SK-N-SH (cell line): ENCODE results near the gene DPF3. TPM values are rescaled to one million over a fixed set of nuclear protein-coding genes. Genes with fewer than 3 reads are reported as not detected.

ENCODE experiments used
- CTCF ChIA-PET: fragments of 300-600, 350-600 bp; formaldehyde crosslinking; extraction: SDS; loops from one replicate; lab custom pipeline; 2021; lab: Yijun Ruan, JAX
- POLR2A ChIA-PET: fragments of 350-600 bp; sonication (Branson Sonifier 250); formaldehyde crosslinking; extraction: SDS; loops from one replicate; lab custom pipeline; 2020; ENCODE audit warnings: antibody characterized with exemption, inconsistent platforms; lab: Yijun Ruan, JAX
- DNase-seq: peaks from one replicate; pipeline ENCODE4 v3.0.0; 2012
- H2AFZ ChIP-seq: fragments of 200-600 bp; sonication (generic); 2 replicates; pipeline ENCODE4 v1.8.1; 2016; ENCODE audit warnings: antibody characterized with exemption, mild to moderate bottlenecking, low read depth
- H3F3A ChIP-seq: fragments of 200-600 bp; sonication (generic); replicated peaks from 2 replicates; pipeline ENCODE3; 2016; ENCODE audit warnings: antibody characterized with exemption, mild to moderate bottlenecking; ENCODE audit not compliant: insufficient read depth
- H3K27ac ChIP-seq, 2 experiments: fragments of 200-500 bp in 1 of 2; fragments of 200-600 bp in 1 of 2; sonication (Bioruptor generic) in 1 of 2; sonication (generic), shearing (Covaris generic) in 1 of 2; 2 replicates each; pipeline versions ENCODE4 v1.5.1 to v1.6.1; 2014 to 2016; ENCODE audit warnings: low read depth in 2 of 2, inconsistent platforms in 1 of 2, low read length in 1 of 2, mild to moderate bottlenecking in 1 of 2, mixed read lengths in 1 of 2
- H3K27me3 ChIP-seq: fragments of 200-600 bp; sonication (generic), shearing (Covaris generic); 2 replicates; pipeline ENCODE4 v1.6.1; 2016; ENCODE audit warnings: mixed run types; ENCODE audit not compliant: insufficient read depth
- H3K36me3 ChIP-seq, 2 experiments: fragments of 200-500 bp in 1 of 2; fragments of 200-600 bp in 1 of 2; sonication (Bioruptor generic) in 1 of 2; sonication (generic) in 1 of 2; replicated peaks in 1 of 2; 2 replicates each; pipeline versions ENCODE3 to v1.5.1; 2014 to 2016; ENCODE audit warnings: low read length in 1 of 2, mild to moderate bottlenecking in 1 of 2; ENCODE audit not compliant: insufficient read depth in 2 of 2, control insufficient read depth in 1 of 2
- H3K4me1 ChIP-seq, 2 experiments: fragments of 200-500 bp in 1 of 2; fragments of 200-600 bp in 1 of 2; sonication (Bioruptor generic) in 1 of 2; sonication (generic), shearing (Covaris generic) in 1 of 2; 2 replicates each; pipeline versions ENCODE4 v1.5.1 to v1.6.1; 2014 to 2016; ENCODE audit warnings: low read depth in 1 of 2, low read length in 1 of 2, mixed run types in 1 of 2; ENCODE audit not compliant: insufficient read depth in 2 of 2, control insufficient read depth in 1 of 2
- H3K4me2 ChIP-seq: fragments of 200-600 bp; sonication (generic), shearing (Covaris generic); 2 replicates; pipeline ENCODE4 v1.6.1; 2017; ENCODE audit warnings: mixed run types
- H3K4me3 ChIP-seq, 2 experiments: fragments of 200-500 bp in 1 of 2; fragments of 200-600 bp in 1 of 2; sonication (Bioruptor generic) in 1 of 2; sonication (generic), shearing (Covaris generic) in 1 of 2; 2 replicates each; pipeline versions ENCODE4 v1.5.1 to v1.8.1; 2014 to 2016; ENCODE audit warnings: low read depth in 2 of 2, inconsistent platforms in 1 of 2, low read length in 1 of 2, mild to moderate bottlenecking in 1 of 2, mixed read lengths in 1 of 2, moderate library complexity in 1 of 2
- H3K79me2 ChIP-seq: fragments of 200-600 bp; sonication (generic); 2 replicates; pipeline ENCODE4 v1.8.1; 2017; ENCODE audit warnings: mild to moderate bottlenecking; ENCODE audit not compliant: insufficient read depth
- H3K9ac ChIP-seq: fragments of 200-600 bp; sonication (generic); 2 replicates; pipeline ENCODE4 v1.6.1; 2017; ENCODE audit warnings: mixed run types
- H3K9me2 ChIP-seq: fragments of 200-600 bp; sonication (generic); 2 replicates; pipeline ENCODE4 v1.6.1; 2017; ENCODE audit warnings: mixed run types
- H3K9me3 ChIP-seq: fragments of 200-600 bp; sonication (generic); 2 replicates; pipeline ENCODE4 v1.6.1; 2017; ENCODE audit warnings: mixed run types, mild to moderate bottlenecking, moderate library complexity
- H4K20me1 ChIP-seq: fragments of 200-600 bp; sonication (generic); 2 replicates; pipeline ENCODE4 v1.6.1; 2017; ENCODE audit warnings: mild to moderate bottlenecking, mixed run types; ENCODE audit not compliant: insufficient read depth
- EP300 ChIP-seq, 2 experiments: IDR thresholded peaks; 2 replicates each; pipeline versions ENCODE4 v1.4.0 to v1.6.1; 2012; ENCODE audit warnings: borderline replicate concordance in 1 of 2, low read depth in 1 of 2, low read length in 1 of 2
- EZH2phosphoT487 ChIP-seq: fragments of 200-600 bp; sonication (generic); IDR thresholded peaks from 2 replicates; pipeline ENCODE4 v1.6.1; 2017; ENCODE audit warnings: low read depth, mixed run types, mild to moderate bottlenecking, antibody characterized with exemption, moderate library complexity, borderline replicate concordance
- FOSL2 ChIP-seq: IDR thresholded peaks from 2 replicates; pipeline ENCODE4 v1.4.0; 2012; ENCODE audit warnings: low read depth, mild to moderate bottlenecking, moderate library complexity, borderline replicate concordance
- MEF2A ChIP-seq: IDR thresholded peaks from 2 replicates; pipeline ENCODE4 v1.4.0; 2012; ENCODE audit warnings: low read depth, borderline replicate concordance
- POLR2AphosphoS5 ChIP-seq: IDR thresholded peaks from 2 replicates; pipeline ENCODE4 v1.6.1; 2012; ENCODE audit warnings: low read depth, low read length
- RFX5 ChIP-seq: IDR thresholded peaks from 2 replicates; pipeline ENCODE4 v1.6.1; 2012; ENCODE audit warnings: mild to moderate bottlenecking, improper control_type of control experiment, low read length
- SIN3A ChIP-seq: IDR thresholded peaks from 2 replicates; pipeline ENCODE4 v1.6.1; 2012; ENCODE audit warnings: low read depth, mild to moderate bottlenecking, low read length, moderate library complexity, borderline replicate concordance
- TAF1 ChIP-seq: IDR thresholded peaks from 2 replicates; pipeline ENCODE4 v1.6.1; 2012; ENCODE audit warnings: low read depth, mild to moderate bottlenecking, low read length, moderate library complexity, borderline replicate concordance
- WGBS: methylation state at CpG from one replicate; pipeline ENCODE4 v1.1.6; 2017; ENCODE audit warnings: low lambda C conversion rate; 5-methylcytosine and 5-hydroxymethylcytosine counted together
- polyA plus RNA-seq, 3 experiments: library from polyadenylated mRNA; depleted of rRNA; stranded (reverse); fragments of >200 nt; gene quantifications; 2 replicates each; pipeline ENCODE4 v1.2.3, GENCODE V29; 2012
- TF ChIP-seq, protein P1 (sequence below): fragments of 150-350 bp; IDR thresholded peaks from 2 replicates; pipeline ENCODE4 v1.6.1; 2016; ENCODE audit warnings: mild to moderate bottlenecking, low read depth, low read length
- TF ChIP-seq, protein P2 (sequence below): IDR thresholded peaks from 2 replicates; pipeline ENCODE4; 2012

Gene DPF3
- polyA plus RNA-seq, 1 of the 3 experiments (the other 2 are of a cell fraction), result 2.8 TPM

DNA sequence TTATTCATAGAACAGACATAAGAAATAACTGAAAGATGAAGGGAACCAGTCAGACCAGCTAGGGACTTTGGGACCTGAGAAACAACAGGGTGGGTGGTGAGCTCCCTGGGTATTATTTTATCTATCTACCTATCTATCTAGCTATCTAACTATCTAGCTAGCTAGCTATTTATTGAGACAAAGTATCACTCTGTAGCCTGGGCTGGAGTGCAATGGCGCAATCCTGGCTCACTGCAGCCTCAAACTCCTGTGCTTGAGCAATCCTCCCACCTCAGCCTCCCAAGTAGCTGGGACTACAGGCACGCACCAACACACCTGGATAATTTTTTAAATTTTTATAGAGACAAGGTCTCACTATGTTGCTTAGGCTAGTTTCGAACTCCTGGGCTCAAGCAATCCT is 127.6 kb downstream of the DPF3 start:
- Histone ChIP-seq H3K4me1 (no peaks in the 10 kb centered on the region), H3K79me2 (no peaks in the 10 kb centered on the region), H4K20me1 (no peaks in the 10 kb centered on the region), H3K4me2 (no peak overlapping the region), H2AFZ (no peak overlapping the region), H3K9me3 (peaks cover 28% of the 10 kb centered on the region), H3K9me2 (no peaks in the 10 kb centered on the region), H3K9ac (no peak overlapping the region)
- DNase-seq, result no peak
- WGBS, result 29% methylated on average over 3 of the region's 3 CpGs
- CTCF ChIA-PET, result no interaction called here
- TF ChIP-seq EP300 (IDR thresholded peaks at IDR 0.05; ENCODE audit: borderline replicate concordance in 1 of 2, low read depth in 1 of 2, low read length in 1 of 2) (no peak), SIN3A (no peak), FOSL2 (no peak), MEF2A (no peak)
- TF ChIP-seq, all 33 proteins: peak for 0
- no peak overlapping the region for H3K4me3 ChIP-seq
- POLR2A ChIA-PET, result no interaction called here
- no peak overlapping the region for H3K27ac ChIP-seq
- no peaks in the 10 kb centered on the region for H3K36me3 ChIP-seq
- no peaks in the 10 kb centered on the region for H3F3A ChIP-seq
- H3K27me3 ChIP-seq, result no peaks in the 10 kb centered on the region

DNA sequence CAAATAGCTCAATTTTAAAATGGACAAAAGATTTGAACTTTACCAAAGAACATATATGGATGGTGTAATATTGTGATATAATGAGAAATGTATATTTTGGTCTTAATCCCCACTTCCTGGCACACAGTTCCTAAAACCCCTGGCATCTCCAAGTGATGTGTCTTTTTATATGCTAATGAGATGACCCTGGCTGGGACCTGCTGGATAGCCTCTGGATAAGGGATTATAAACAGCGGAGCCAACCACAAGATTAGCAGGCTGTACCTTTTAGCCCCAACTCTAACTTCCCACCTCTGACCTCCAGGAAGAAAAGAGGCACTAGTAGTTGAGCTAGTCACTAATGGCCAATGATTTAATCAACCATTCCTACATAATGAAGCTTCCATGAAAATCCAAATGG is 130.0 kb downstream of the DPF3 start:
- no peaks in the 10 kb centered on the region for H3F3A ChIP-seq
- no peak overlapping the region for H2AFZ ChIP-seq
- no peaks in the 10 kb centered on the region for H3K36me3 ChIP-seq
- H3K27ac ChIP-seq, result no peak overlapping the region
- H3K4me1 ChIP-seq, result no peaks in the 10 kb centered on the region
- WGBS, result 70% methylated on average over 1 of the region's 1 CpG
- DNase-seq, result no peak
- H3K4me3 ChIP-seq, result no peak overlapping the region
- no peak for TF ChIP-seq TAF1
- no peak for TF ChIP-seq POLR2AphosphoS5
- TF ChIP-seq, protein P1, sequence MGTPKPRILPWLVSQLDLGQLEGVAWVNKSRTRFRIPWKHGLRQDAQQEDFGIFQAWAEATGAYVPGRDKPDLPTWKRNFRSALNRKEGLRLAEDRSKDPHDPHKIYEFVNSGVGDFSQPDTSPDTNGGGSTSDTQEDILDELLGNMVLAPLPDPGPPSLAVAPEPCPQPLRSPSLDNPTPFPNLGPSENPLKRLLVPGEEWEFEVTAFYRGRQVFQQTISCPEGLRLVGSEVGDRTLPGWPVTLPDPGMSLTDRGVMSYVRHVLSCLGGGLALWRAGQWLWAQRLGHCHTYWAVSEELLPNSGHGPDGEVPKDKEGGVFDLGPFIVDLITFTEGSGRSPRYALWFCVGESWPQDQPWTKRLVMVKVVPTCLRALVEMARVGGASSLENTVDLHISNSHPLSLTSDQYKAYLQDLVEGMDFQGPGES, result no peak
- TF ChIP-seq EZH2phosphoT487, result no peak
- TF ChIP-seq FOSL2, result no peak
- TF ChIP-seq RFX5, result no peak
- TF ChIP-seq, protein P2, sequence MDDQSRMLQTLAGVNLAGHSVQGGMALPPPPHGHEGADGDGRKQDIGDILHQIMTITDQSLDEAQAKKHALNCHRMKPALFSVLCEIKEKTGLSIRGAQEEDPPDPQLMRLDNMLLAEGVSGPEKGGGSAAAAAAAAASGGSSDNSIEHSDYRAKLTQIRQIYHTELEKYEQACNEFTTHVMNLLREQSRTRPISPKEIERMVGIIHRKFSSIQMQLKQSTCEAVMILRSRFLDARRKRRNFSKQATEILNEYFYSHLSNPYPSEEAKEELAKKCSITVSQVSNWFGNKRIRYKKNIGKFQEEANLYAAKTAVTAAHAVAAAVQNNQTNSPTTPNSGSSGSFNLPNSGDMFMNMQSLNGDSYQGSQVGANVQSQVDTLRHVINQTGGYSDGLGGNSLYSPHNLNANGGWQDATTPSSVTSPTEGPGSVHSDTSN, result no peak
- TF ChIP-seq, all 33 proteins: peak for 0
- H4K20me1 ChIP-seq, result no peaks in the 10 kb centered on the region
- ChIA-PET POLR2A (no interaction called here), CTCF (no interaction called here)
- no peaks in the 10 kb centered on the region for H3K79me2 ChIP-seq
- no peak overlapping the region for H3K4me2 ChIP-seq
- H3K27me3 ChIP-seq, result no peaks in the 10 kb centered on the region
- H3K9ac ChIP-seq, result no peak overlapping the region
- no peaks in the 10 kb centered on the region for H3K9me2 ChIP-seq
- peaks cover 37% of the 10 kb centered on the region for H3K9me3 ChIP-seq
